GM12878 (cell line): ENCODE data around the gene TOMM40L. TPM values are rescaled to one million over a fixed set of nuclear protein-coding genes. Genes with fewer than 3 reads are reported as not detected.
A peak's percentile ranks its signal among the peaks of the same experiment; 100 is the strongest.

Experiments
- ATAC-seq: fragments of 200-7000 bp; cut with Tn5 transposase; 3 replicates; pipeline ENCODE4 v1.9.1; 2020; ENCODE audit warnings: mild to moderate bottlenecking, moderate library complexity
- BruUV-seq: library from RNA; stranded (reverse); fragments of 400-500 nt; replicated peaks from 2 replicates; lab custom pipeline; 2021; lab: Mats Ljungman, UMichigan
- CTCF ChIA-PET: fragments of 300-600 bp; sonication (Branson Sonifier 250); formaldehyde crosslinking; extraction: SDS; loops from one replicate; lab custom pipeline; 2021; ENCODE audit warnings: inconsistent platforms; lab: Yijun Ruan, JAX
- POLR2A ChIA-PET: fragments of 350-600 bp; formaldehyde crosslinking; extraction: SDS; loops from one replicate; lab custom pipeline; 2021; ENCODE audit warnings: inconsistent platforms; lab: Charles Lee
- RAD21 ChIA-PET: fragments of 300-600 bp; sonication (Branson Sonifier 250); formaldehyde crosslinking; loops from one replicate; lab custom pipeline; 2023; ENCODE audit warnings: antibody characterized with exemption; ENCODE audit not compliant: unreplicated experiment; lab: Charles Lee
- SMC1A ChIA-PET: fragments of 300-600 bp; sonication (Branson Sonifier 250); formaldehyde crosslinking; loops from one replicate; lab custom pipeline; 2023; ENCODE audit not compliant: unreplicated experiment, uncharacterized antibody; lab: Charles Lee
- DNase-seq: peaks from one replicate; pipeline ENCODE4 v3.0.0-alpha.2; 2011; ENCODE audit warnings: low read depth, low spot score
- FAIRE-seq: peaks from 3 replicates; lab custom pipeline; 2011; peaks lifted over from hg19 to GRCh38; lab: Jason Lieb, UNC
- H2AFZ ChIP-seq: 2 replicates; pipeline ENCODE4 v1.6.0; 2011; ENCODE audit warnings: low read depth, low read length, control low read depth; ENCODE audit not compliant: control insufficient read depth
- H3K27ac ChIP-seq: 2 replicates; pipeline ENCODE4 v1.5.1; 2011; ENCODE audit warnings: control low read depth; ENCODE audit not compliant: control insufficient read depth, insufficient read depth
- H3K27me3 ChIP-seq, 2 experiments: replicated peaks in 1 of 2; 2 replicates each; pipeline versions ENCODE4 v1.6.0 to v1.6.1; 2011; ENCODE audit warnings: low read length in 1 of 2; ENCODE audit not compliant: control insufficient read depth in 2 of 2, insufficient read depth in 2 of 2
- H3K36me3 ChIP-seq, 2 experiments: 2 replicates each; pipeline ENCODE4 v1.5.1; 2011; ENCODE audit warnings: low read length in 1 of 2; ENCODE audit not compliant: control insufficient read depth in 2 of 2, insufficient read depth in 2 of 2
- H3K4me1 ChIP-seq: 2 replicates; pipeline ENCODE4 v1.6.1; 2011; ENCODE audit warnings: mild to moderate bottlenecking, low read length, moderate library complexity, mixed read lengths; ENCODE audit not compliant: control insufficient read depth, insufficient read depth
- H3K4me2 ChIP-seq: 2 replicates; pipeline ENCODE4 v1.6.0; 2011; ENCODE audit warnings: control low read depth; ENCODE audit not compliant: control insufficient read depth, insufficient read depth
- H3K4me3 ChIP-seq: fragments of 200-600 bp; sonication (generic); 2 replicates; pipeline ENCODE4 v1.5.1; 2016
- H3K79me2 ChIP-seq: 2 replicates; pipeline ENCODE4 v1.6.0; 2011; ENCODE audit warnings: low read length; ENCODE audit not compliant: control insufficient read depth, insufficient read depth
- H3K9ac ChIP-seq: 2 replicates; pipeline ENCODE4 v1.8.0; 2011; ENCODE audit warnings: low read length, control low read depth, mixed read lengths; ENCODE audit not compliant: control insufficient read depth, insufficient read depth
- H3K9me3 ChIP-seq: replicated peaks from 3 replicates; pipeline ENCODE4 v1.5.1; 2011; ENCODE audit warnings: mild to moderate bottlenecking, low read length; ENCODE audit not compliant: control insufficient read depth, insufficient read depth
- H4K20me1 ChIP-seq: 2 replicates; pipeline ENCODE4 v1.6.0; 2011; ENCODE audit not compliant: control insufficient read depth, insufficient read depth
- ATF2 ChIP-seq: IDR thresholded peaks from 2 replicates; pipeline ENCODE4 v1.6.1; 2012; ENCODE audit warnings: low read length, inconsistent platforms
- ATF7 ChIP-seq: fragments of 450-650 bp; IDR thresholded peaks from 2 replicates; pipeline ENCODE4 v1.6.1; 2016; ENCODE audit warnings: low read depth, mild to moderate bottlenecking
- HDAC2 ChIP-seq: fragments of 200-600 bp; sonication (generic); IDR thresholded peaks from 2 replicates; pipeline ENCODE4 v1.6.1; 2017
- STAT1 ChIP-seq: fragments of 450-650 bp; conservative IDR thresholded peaks from 2 replicates; pipeline ENCODE4 v1.6.1; 2014; ENCODE audit warnings: antibody characterized with exemption, mild to moderate bottlenecking
- STAT3 ChIP-seq: IDR thresholded peaks from 2 replicates; pipeline ENCODE4 v1.6.1; 2011; ENCODE audit warnings: low read depth, low read length, improper control_type of control experiment
- TBL1XR1 ChIP-seq: IDR thresholded peaks from 2 replicates; pipeline ENCODE4 v1.6.1; 2012; ENCODE audit warnings: low read depth, low read length, improper control_type of control experiment
- TCF3 ChIP-seq: IDR thresholded peaks from 2 replicates; pipeline ENCODE4 v1.6.1; 2012; ENCODE audit warnings: low read depth, mild to moderate bottlenecking, low read length, borderline replicate concordance; ENCODE audit not compliant: insufficient read depth
- YBX1 ChIP-seq: fragments of 450-650 bp; IDR thresholded peaks from 2 replicates; pipeline ENCODE4 v1.6.1; 2016; ENCODE audit warnings: antibody characterized with exemption
- ZNF207 ChIP-seq: fragments of 450-650 bp; IDR thresholded peaks from 2 replicates; pipeline ENCODE4 v1.6.1; 2014; ENCODE audit warnings: antibody characterized with exemption, mild to moderate bottlenecking, borderline replicate concordance
- WGBS: methylation state at CpG from one replicate; pipeline ENCODE4 v1.1.6; 2016; ENCODE audit warnings: low lambda C conversion rate; ENCODE audit not compliant: insufficient replicate concordance, insufficient coverage; ENCODE audit errors: missing lambda C conversion rate; 5-methylcytosine and 5-hydroxymethylcytosine counted together
- in situ Hi-C: fragments of 300-500 bp; cut with MboI; formaldehyde crosslinking; loops from 9 replicates; pipeline ENCODE4 v1.14.3; 2018; ENCODE audit warnings: mixed read lengths
- intact Hi-C: fragments of 100-400 bp; cut with micrococcal nuclease; formaldehyde crosslinking; loops from one replicate; pipeline ENCODE4 v1.14.2; 2022; ENCODE audit not compliant: unreplicated experiment
- polyA plus RNA-seq, 11 experiments: library from polyadenylated mRNA; depleted of rRNA in 4 of 11; unstranded in 6 of 11; stranded (reverse) in 5 of 11; fragments of >200 nt; fragmentation: Nextera tagmentation in 4 of 11; fragmentation: Illumina TruSeq in 1 of 11; extraction: Ambion mirVana in 4 of 11; extraction: Trizol in 1 of 11; gene quantifications; 1 replicate in 1 of 11; 2 replicates in 10 of 11; pipeline versions ENCODE4 v1.2.1 to v1.2.3, GENCODE V29; 2011 to 2016; ENCODE audit warnings: inconsistent platforms in 2 of 11, missing spikeins in 2 of 11, low read depth in 1 of 11
- total RNA-seq, 4 experiments: library from RNA; depleted of rRNA in 3 of 4; stranded (reverse); fragments of >200 nt in 3 of 4; fragmentation: Illumina TruSeq in 1 of 4; extraction: Trizol in 1 of 4; gene quantifications; 2 replicates each; pipeline versions ENCODE4 v1.2.1 to v1.2.3, GENCODE V29; 2013 to 2021
- TF ChIP-seq, protein P1 (sequence below): fragments of 450-650 bp; conservative IDR thresholded peaks from 2 replicates; pipeline ENCODE4 v1.6.1; 2017; ENCODE audit warnings: mild to moderate bottlenecking, moderate library complexity
- TF ChIP-seq, protein P2 (sequence below), 3 experiments: IDR thresholded peaks in 2 of 3; conservative IDR thresholded peaks in 1 of 3; 2 replicates each; pipeline ENCODE4 v1.5.1; 2011; ENCODE audit warnings: low read depth in 3 of 3, low read length in 3 of 3, mild to moderate bottlenecking in 3 of 3, control low read depth in 2 of 3, moderate library complexity in 2 of 3, inconsistent platforms in 1 of 3, mixed read lengths in 1 of 3; ENCODE audit not compliant: control insufficient read depth in 2 of 3, insufficient read depth in 1 of 3; ENCODE audit errors: extremely low read depth in 1 of 3

The TOMM40L gene
- total and polyA plus RNA-seq, 10 of the 15 experiments (the other 5 are each of a cell fraction or from before 2014, with no cell fraction given) = 5.9 to 21.6 (median 15.7) TPM

GRCh38 chr1:161199506-161200139, 26.2 kb upstream of the TOMM40L start (continued):
- TF ChIP-seq ATF2 (no peak), ZNF207 (no peak), TBL1XR1 (no peak), ATF7 (no peak)
- TF ChIP-seq, protein P1, sequence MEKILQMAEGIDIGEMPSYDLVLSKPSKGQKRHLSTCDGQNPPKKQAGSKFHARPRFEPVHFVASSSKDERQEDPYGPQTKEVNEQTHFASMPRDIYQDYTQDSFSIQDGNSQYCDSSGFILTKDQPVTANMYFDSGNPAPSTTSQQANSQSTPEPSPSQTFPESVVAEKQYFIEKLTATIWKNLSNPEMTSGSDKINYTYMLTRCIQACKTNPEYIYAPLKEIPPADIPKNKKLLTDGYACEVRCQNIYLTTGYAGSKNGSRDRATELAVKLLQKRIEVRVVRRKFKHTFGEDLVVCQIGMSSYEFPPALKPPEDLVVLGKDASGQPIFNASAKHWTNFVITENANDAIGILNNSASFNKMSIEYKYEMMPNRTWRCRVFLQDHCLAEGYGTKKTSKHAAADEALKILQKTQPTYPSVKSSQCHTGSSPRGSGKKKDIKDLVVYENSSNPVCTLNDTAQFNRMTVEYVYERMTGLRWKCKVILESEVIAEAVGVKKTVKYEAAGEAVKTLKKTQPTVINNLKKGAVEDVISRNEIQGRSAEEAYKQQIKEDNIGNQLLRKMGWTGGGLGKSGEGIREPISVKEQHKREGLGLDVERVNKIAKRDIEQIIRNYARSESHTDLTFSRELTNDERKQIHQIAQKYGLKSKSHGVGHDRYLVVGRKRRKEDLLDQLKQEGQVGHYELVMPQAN = no peak

DNA sequence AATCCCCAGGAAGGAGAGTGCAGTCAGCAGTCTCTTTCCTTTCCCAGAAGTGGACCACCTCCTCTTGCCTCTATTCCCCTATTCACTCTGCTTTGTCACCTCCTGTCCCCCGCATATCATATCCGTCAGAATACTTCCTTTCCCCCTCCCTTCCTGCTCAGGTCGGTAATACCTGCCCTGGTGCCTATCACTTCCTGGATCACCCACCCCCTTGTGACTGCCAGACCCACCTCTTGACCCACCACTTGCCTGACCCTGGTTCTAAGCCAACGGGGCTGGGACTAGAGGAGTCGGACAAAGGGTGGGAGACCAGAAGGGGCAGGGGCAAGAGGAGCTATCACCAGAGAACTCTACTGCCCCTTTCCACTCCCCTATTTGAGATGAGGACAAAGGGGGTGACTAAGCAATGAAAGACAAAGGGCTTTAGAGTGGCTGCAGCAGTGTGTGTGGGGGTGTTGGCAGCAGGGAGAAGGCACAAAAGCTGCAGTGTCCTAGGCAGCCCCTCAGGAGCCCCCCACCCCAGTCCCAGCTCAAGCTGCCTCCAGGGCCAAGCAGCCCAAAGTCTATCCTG, 25.4 kb upstream of the TOMM40L start:
- POLR2A ChIA-PET = interaction anchor here (1.0 to 2.6 kb wide), 2 partner anchors 25 to 167 kb away, joined by 4 to 22 read pairs; partner anchors contain the start of genes CFAP126 and TOMM40L
- Histone ChIP-seq H2AFZ (peak overlapping the region; percentile 40; the same call in 1 of the 2 replicates), H3K79me2 (peaks cover 20% of the 10 kb centered on the region), H3K27me3 (no peaks in the 10 kb centered on the region), H3K9me3 (no peaks in the 10 kb centered on the region), H3K27ac (no peak overlapping the region), H3K36me3 (no peaks in the 10 kb centered on the region; a peak in 1 of 4 replicates), H3K4me3 (no peak overlapping the region), H3K4me2 (no peak overlapping the region), H3K9ac (no peak overlapping the region), H3K4me1 (peaks cover 23% of the 10 kb centered on the region), H4K20me1 (no peaks in the 10 kb centered on the region)
- SMC1A ChIA-PET = interaction anchor here (1.4 to 6.6 kb wide), 3 partner anchors 19 to 34 kb away, joined by 6 to 66 read pairs (median 18); partner anchors contain the start of genes PPOX and TOMM40L
- FAIRE-seq (no peak), DNase-seq (no peak), ATAC-seq (no peak)
- RAD21 ChIA-PET = interaction anchor here (1.2 to 6.6 kb wide), 2 partner anchors 25 to 182 kb away, joined by 3 to 72 read pairs; partner anchors contain the start of gene TOMM40L
- intact Hi-C loops (no loop called here), in situ Hi-C loops (no loop called here)
- TF ChIP-seq YBX1 = no peak
- TF ChIP-seq, protein P2, sequence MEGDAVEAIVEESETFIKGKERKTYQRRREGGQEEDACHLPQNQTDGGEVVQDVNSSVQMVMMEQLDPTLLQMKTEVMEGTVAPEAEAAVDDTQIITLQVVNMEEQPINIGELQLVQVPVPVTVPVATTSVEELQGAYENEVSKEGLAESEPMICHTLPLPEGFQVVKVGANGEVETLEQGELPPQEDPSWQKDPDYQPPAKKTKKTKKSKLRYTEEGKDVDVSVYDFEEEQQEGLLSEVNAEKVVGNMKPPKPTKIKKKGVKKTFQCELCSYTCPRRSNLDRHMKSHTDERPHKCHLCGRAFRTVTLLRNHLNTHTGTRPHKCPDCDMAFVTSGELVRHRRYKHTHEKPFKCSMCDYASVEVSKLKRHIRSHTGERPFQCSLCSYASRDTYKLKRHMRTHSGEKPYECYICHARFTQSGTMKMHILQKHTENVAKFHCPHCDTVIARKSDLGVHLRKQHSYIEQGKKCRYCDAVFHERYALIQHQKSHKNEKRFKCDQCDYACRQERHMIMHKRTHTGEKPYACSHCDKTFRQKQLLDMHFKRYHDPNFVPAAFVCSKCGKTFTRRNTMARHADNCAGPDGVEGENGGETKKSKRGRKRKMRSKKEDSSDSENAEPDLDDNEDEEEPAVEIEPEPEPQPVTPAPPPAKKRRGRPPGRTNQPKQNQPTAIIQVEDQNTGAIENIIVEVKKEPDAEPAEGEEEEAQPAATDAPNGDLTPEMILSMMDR (IDR thresholded peaks at IDR 0.05 in 2 of 3, conservative IDR thresholded peaks at IDR 0.05 in 1 of 3; ENCODE audit: control insufficient read depth in 2 of 3, extremely low read depth in 1 of 3, insufficient read depth in 1 of 3, low read depth in 3 of 3, low read length in 3 of 3) = no peak
- TF ChIP-seq STAT1 = no peak
- TF ChIP-seq HDAC2 = no peak
- no peak for TF ChIP-seq TCF3
- TF ChIP-seq STAT3 = no peak
- no TSS peak for BruUV-seq
- WGBS = 35% methylated on average over 5 of the region's 5 CpGs
- CTCF ChIA-PET = interaction anchor here (3.1 to 13.6 kb wide), 5 partner anchors 8 to 183 kb away, joined by 13 to 385 read pairs (median 53); partner anchors contain the start of genes APOA2, FCER1G and TOMM40L
